A673 (cell line): Measurements from ENCODE around the gene PPP1R13B.

Source experiments
- CTCF ChIP-seq: fragments of 300-800, 200-600 bp; sonication (generic); conservative IDR thresholded peaks from 2 replicates; pipeline ENCODE4 v1.5.1; 2017; ENCODE audit warnings: low read depth, mild to moderate bottlenecking, antibody characterized with exemption, low read length, moderate library complexity, mixed read lengths
- EZH2 ChIP-seq: fragments of 200-600 bp; sonication (generic); IDR thresholded peaks from 2 replicates; pipeline ENCODE4 v1.6.1; 2017; ENCODE audit warnings: borderline replicate concordance, low read depth, mild to moderate bottlenecking, mixed read lengths, antibody characterized with exemption, low read length; ENCODE audit not compliant: poor library complexity, severe bottlenecking

GRCh38 chr14:103746701-103747100 is 100.7 kb downstream of the PPP1R13B start:
- TF ChIP-seq CTCF: no peak
- no peak for TF ChIP-seq EZH2
